ENCODE results near the gene TEAD1.

TEAD1 gene

DNA sequence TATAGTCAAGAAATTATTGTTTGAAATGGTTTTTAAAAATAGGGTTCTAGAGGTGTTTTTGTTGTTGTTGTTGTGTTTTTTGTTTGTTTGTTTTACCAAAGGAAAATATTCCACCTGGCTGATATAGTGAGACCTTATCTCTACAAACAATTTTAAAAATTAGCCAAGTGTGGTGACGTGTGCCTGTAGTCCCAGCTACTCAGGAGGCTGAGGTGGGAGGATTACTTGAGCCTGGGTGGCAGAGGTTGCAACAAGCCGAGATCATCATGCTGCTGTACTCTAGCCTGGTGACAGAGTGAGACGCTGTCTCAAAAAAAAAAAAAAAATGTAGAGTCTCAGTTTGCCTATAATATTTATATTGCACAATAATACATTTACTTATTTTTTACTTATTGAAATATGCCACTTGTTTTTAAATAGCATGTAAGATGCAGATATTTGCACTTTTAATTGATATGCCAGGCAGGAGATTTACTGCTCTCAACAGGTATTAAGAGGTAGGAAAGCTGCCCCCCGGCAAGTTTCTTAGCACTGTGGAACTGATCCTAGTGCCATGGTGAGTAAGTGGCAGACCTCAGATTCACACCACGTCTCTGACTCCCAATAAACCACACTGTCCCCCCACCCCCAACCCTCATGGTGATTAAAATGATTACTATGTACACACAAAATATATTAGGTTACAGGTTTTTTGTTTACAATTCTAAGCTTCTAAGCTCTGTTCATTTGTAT lies 157.4 kb downstream of the TEAD1 start:
- DNase-seq (ENCODE audit: low read depth in 1 of 2, low spot score in 1 of 2): no peak

DNA sequence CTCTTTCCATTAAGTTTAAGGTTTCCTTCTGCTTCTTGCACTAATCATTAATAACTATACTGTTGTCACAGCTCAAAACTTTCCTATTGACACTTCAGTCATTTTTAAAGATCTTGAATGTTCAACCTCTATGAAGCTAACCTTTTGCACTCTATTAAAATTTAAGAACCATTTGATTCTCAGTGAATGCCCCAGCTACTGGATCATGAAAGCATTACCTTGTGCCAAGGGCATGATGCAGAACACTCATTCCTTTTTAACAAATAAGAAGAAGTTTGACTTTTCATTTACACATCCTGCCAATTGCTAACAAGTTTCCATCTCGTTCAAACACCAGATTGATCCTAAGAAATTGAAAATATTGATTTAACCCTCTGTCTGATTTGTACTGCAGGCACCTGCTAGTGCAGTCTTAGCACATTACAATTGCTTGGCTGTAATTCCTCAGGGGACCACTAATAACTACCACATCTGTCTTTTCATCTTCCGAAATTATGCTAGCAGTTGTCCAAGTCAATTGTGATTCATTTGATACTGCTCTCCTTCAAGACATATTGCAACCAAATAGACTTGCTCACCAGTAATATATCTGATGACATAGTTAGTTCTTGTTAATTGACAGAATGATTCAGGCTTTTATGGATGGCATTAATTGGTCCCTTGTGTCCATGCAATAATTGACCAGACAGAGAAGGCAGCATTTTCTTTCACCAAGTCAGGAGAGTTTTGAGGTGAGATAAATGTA lies 158.4 kb downstream of the TEAD1 start:
- DNase-seq (ENCODE audit: low read depth in 1 of 2, low spot score in 1 of 2): no peak

DNA sequence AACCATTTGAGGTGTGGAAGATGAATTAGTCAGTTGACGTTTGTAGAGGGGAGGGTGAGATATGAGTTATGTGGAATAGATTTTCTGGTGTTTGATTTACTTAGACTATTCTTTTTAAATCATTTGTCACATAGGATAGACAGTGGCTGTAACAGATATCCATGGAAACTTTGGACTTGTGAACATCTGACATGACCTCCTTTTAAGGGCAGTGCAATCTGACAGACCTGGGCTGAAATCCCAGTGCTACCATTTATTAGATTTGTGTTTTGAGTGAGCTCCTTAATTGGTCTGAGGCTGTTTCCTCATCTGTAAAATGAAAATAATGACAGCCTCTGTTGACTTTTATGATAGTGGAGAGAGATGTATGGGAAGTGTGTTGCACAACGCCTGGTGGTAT lies 159.9 kb downstream of the TEAD1 start:
- DNase-seq (ENCODE audit: low read depth in 1 of 2, low spot score in 1 of 2): no peak

DNA sequence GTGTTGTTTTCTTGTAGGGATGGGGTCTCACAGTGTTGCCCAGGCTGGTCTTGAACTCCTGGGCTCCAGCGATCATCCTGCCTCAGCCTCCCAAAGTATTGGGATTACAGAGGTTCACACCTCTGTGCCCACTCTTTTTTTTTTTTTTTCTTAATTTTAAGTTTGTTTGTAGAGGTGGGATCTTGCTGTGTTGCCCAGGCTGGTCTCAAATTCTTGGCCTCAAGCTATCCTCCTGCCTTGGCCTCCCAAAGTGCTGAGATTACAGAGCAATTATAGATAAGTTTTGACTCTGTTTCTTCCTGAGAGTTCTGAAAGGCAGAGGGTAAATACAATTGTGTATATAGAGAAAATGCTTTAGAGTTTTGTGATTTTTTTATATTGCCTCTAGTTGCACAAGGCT lies 160.4 kb downstream of the TEAD1 start:
- no peak for DNase-seq (ENCODE audit: low read depth in 1 of 2, low spot score in 1 of 2)

DNA sequence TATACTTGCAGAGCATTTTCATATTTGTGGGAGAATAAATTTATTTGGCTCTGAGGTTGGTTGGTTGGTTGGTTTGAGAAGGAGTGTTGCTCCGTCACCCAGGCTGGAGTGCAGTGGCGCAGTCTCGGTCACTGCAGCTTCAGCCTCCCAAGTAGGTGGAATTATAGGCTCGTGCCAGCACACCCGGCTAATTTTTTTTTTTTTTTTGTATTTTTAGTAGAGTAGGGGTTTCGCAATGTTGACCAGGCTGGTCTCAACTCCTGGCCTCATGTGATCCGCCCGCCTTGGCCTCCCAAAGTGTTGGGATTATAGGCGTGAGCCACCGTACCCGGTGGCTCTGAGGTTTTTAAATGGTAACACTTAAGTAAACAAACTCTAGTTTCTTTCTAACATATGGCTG lies 161.1 kb downstream of the TEAD1 start:
- DNase-seq (ENCODE audit: low read depth in 1 of 2, low spot score in 1 of 2): no peak

DNA sequence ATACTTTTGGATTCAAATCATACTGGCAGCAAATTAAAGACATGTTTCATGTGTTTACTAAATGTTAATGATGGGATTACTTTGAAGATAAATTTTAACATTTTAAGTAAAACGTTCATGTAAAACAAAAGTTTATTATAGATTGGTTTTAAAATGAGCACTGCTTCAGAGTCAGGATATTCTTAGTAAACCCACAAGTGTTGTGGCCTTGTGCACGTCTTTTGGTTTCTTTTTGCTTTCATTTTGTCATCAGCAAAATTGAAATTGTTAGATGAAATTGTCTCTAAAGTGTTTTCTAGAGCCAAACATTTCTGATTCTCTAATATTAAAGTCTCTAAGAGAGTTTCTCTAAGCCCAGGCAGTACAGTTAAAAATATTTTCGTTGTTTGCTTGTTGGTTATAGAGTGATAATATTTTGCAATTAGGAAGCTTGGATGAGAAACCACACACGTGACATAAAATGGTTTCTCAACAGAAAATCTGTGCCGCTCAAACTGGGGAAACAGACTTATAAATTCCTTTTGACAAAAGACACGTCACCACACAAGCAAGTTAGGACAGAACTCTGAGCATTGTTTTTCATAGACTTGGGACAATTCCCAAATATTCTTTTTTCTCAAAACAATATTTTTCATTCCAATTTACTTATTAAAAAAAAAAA lies 164.4 kb downstream of the TEAD1 start:
- no peak for DNase-seq (ENCODE audit: low read depth in 1 of 2, low spot score in 1 of 2)

DNA sequence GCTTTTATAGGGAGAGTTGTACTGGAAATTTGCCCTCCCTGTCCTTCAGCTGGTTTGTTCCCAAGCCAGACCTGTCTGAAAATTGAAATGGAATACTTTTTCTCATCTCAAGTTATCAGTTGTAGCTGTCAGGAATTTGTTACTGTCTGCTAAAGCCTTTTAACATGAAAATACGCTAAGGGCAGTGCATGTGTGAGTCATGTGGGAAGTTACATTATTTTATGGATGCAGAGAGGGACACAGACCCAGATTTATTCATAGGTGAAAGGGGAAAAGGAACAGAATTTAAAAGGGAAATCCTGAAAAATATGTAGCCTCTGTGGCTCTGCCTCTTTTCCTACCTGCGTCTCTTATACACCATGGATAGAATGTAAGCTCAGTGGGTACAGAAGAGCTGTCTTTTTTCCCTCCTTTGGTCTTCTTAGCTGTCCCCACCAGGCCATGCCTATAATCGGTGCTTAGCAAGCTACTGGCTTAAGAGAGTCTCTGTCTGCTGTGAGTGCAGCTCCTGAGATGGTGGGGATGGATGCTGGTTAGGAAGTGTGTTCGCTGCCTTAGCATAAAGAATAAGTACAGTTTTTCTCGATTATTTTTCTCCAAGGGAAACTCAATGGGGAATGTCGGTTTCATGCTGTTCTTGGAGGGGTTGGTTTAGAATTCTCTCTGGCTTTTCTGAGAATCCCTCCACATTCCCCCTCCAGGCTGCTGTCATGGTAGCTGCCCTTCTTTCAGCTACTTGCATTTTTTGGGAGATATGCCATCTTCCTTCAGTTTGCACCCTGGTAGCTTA lies 166.8 kb downstream of the TEAD1 start:
- no peak for DNase-seq (ENCODE audit: low read depth in 1 of 2, low spot score in 1 of 2)

DNA sequence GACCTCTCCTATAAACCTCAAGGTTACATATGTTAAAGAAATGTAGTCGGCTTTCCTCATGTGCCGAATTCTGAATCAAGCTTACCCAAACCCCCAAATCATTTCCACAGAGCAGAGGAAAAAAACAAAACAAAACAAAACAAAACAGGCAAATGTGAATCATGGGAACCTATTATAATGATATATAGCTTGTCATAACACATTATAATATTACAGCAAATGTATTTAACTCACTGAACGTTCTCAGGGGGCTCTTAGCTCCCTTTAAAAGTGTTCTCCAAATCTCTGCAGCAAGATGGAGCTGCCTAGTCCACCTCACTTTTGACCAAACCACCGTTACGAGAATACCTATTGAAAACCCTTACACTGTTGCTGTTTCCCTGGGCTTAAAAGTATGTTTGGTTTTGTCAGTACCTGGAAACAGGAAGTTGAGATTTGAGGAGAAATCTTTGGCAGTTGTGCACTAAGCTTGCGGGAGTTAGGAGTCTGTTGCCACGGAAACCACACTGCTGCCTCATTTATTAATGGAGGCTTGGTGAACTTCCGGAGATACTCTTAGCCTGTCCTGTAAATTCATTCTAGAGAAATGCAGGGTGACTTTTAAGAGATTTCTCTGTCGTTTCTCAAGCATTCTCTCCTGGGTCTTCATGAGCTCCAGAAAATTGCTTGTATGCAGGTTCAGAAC lies 167.9 kb downstream of the TEAD1 start:
- DNase-seq (ENCODE audit: low read depth in 1 of 2, low spot score in 1 of 2): no peak

DNA sequence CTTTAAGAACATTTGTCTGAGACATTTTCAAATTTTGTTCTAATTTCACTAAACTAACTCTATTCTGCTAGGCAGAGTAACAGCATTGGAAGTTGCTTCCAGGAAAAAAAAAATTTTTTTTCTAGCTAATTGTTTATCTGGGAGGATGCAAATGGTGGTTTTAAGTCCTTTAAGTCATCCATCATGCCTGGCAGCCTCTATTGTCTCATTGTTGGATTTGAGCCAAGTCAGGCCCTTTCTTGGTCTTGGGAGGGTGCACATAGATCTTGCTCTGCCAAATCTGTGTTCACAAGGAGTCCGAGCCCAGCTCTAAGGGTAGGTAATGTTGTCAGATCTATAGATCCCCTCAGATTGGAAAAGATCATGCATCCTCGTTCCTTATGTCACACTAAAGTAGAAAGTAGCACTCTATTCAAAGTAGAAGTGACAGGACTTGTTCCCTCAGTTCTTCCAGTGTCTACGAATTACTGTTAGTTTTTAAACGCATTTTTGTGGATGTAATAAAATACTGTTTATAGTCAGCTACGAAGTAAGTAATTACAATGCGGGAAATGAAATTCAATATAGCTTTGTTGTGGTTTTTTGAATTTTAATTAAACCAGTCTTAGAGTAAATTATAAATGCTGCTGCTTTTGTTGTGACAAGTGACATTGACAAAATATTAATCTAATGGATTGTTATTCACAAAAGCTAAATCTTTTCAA lies 168.9 kb downstream of the TEAD1 start:
- no peak for DNase-seq (ENCODE audit: low read depth in 1 of 2, low spot score in 1 of 2)

DNA sequence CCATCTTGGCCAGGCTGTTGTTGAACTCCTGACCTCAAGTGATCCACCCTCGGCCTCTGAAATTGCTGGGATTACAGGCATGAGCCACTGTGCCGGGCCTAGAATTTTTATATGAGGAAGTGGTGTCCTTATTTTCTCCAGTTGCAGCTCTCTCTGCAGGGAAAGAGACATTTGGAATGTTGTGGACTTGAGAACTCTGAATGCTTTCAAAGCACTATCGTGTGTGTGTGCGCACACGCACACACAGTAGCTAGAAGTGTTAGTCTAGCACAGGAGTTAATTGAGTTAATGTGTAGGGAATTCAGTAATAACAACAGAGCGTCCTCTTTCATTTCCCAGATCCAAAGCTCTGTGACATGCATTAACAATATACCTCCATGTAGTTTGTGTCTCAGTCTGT lies 170.9 kb downstream of the TEAD1 start:
- no peak for DNase-seq (ENCODE audit: low read depth in 1 of 2, low spot score in 1 of 2)

DNA sequence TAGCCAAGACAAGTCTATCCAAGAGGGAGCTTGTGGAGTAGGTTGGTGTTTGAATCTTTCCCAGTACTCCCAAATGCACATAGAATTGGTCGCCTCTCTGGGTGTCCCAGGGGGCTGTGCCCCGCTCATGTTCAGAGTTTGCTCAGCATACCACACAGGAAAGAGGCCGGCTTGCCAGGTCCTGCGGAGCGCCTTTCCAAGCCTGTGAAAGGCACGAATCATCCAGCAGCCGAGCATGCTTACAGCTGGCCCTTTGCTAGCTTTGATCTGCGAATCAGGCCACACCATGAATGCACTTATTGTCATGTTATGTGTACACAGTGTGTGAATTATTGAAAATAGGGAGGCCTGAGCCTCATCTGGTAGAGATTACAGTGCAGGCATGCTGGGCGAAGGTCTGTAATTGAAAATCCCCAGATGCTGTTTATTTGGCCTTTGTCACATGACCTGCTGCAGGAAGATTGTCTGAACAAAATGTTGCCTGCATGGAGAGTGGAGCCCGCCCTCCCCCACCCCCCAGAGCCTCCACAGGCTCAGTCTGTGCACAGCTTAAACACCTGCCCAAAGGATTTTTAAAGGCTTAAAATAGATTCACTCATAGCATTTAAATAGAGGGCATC lies 171.6 kb downstream of the TEAD1 start:
- no peak for DNase-seq (ENCODE audit: low read depth in 1 of 2, low spot score in 1 of 2)

DNA sequence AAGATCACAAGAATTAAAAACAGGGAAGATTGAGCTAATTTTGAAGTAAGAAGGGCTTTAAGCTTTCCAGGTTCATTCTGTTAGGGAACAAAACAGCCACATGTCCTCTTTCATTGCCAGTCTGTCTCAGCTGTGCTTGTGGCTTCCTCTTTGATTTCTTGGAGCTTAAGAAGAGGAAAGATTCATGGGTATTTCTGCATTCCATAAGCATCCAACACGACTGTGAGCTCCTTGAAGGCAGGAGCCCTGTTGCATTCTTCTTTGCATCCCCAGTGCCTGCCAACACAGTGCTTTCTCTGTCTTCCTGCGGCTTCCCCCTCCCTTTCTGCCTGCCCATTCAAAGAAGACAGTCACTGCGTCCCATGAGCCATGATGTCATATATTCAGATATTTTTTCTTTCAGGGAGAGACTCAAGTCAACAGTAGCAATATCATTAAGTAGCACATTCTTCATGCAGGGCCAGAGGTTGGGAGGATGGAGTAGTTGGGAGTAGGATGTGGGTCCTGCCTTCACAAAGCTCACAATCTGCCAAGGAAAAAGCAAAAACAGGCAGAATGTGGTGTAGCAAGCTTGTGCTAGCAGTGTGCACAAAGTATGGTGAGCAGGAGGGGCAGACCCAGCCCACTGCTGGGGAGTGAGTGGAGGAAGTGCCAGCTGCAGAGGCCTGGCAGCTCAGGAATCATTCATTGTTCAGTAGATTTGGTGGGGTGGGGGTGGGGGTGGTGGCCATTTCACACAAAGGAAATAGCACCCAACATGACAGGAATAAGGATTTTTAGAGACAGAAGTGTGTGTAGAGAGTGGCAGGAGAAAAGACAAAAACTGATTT lies 172.8 kb downstream of the TEAD1 start:
- DNase-seq (ENCODE audit: low read depth in 1 of 2, low spot score in 1 of 2): no peak

DNA sequence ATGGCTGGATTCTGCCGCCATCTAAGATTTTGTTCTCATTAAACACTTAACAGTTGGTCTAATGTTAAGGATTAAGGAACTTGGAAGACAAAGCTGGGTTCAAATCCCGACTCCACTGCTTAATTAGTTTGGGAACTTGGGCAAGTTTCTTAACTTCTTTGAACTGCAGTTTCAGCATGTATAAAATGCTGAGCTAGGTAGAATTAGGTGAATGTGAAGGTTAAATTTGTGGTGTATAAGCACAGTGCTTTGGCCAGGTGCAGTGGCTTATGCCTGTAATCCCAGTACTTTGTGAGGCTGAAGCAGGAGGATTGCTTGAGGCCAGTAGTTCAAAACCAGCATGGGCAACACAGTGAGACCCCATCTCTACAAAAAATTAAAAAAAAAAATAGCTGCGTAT lies 174.2 kb downstream of the TEAD1 start:
- no peak for DNase-seq (ENCODE audit: low read depth in 1 of 2, low spot score in 1 of 2)

DNA sequence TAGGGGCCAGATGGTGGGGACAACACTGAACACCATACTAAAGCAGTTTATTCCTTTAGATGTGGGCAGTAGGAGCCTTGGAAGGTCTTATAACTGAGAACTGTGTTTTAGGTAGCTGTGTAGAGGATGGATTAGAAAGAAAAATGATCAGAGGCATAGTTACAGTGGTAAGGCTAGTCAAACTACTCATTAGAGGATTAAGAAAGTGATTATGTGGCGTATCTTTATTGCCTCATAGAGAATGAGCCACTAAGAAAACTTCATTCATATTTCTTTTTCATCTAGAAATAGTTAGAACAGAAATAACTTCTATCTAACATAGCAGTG lies 179.1 kb downstream of the TEAD1 start:
- no peak for DNase-seq (ENCODE audit: low read depth in 1 of 2, low spot score in 1 of 2)

DNA sequence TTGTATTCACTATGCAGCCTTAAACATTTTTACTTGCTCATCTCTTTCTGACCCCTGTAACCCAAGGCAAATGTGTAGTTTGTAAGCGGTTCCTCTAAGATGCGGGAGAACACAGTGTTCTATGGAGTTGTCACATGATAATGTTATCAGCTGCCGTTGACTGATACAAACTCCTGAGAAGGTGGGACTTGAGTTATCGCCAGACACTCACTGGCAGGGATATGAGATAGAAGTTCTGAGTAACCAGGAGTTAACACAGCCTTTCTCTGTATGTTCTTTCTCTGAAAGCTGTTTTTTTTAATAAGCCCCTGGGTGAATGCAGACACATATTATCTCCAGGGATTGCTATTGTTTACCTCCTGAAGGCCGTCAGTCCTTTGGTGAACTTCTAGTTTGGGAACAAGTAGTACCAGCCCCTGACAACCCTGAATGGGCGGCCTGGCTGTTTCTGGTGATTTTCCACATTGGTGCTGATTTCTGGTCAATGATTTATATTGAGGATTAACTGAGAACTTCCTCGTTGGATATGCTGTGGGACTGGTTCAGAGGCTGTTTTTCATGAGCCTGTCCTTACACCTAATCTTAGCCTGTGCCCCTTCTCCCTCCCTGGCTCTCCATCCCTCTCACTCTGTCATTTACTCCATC lies 179.6 kb downstream of the TEAD1 start:
- DNase-seq (ENCODE audit: low read depth in 1 of 2, low spot score in 1 of 2): no peak

DNA sequence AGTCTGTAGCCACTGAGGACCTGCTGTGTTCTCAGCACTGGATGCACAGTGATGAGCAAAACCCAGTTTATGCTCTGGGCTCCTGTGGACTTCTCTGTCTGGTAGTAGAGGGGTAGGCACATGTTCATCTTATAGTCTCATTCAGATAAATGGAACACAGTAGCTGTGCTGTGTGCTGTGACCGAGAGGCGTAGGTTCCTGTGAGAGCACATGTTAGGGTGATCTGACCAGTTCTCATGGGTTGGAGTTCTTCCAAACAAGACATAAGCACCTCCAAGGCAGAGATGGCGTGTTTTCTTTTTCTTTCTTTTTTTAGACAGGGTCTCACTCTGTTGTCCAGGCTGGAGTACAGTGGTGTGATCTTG lies 180.1 kb downstream of the TEAD1 start:
- no peak for DNase-seq (ENCODE audit: low read depth in 1 of 2, low spot score in 1 of 2)

DNA sequence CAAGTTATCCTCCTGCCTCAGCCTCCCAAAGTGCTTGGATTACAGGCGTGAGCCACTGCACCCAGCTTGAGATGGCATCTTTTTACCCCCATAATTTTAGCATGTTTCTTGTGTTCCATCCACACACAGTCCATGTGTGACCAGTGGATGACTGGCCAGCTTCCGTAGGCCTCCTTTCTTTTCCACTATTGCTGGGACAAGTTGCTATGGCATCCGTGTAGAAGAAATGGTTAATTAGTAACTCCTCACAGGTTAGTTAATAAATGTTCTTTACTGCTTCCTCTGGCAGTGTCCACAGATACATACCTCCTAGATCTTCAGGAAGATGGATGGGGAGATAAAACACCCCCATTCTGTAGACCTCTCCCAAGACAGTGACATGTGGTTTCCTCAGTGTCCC lies 180.6 kb downstream of the TEAD1 start:
- no peak for DNase-seq (ENCODE audit: low read depth in 1 of 2, low spot score in 1 of 2)

DNA sequence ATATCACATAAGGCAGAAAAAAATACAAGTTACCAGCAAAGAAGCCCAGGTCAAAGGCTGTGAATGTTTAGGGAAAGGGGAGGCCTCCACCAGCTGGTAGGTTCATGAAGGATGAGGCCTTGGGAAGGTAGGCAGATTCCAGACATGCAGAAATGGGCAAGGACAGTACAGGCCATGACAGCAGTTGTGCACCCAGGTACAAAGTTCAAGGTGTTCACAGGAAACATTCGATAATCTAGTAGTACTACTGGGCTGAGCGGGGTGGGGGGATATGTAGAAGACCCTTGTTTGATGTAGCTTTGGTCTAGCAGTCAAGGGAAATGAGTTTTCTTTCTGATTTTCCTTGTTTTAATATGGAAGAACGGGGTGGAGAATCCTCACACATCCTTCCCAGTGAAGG lies 182.1 kb downstream of the TEAD1 start:
- DNase-seq (ENCODE audit: low read depth in 1 of 2, low spot score in 1 of 2): no peak

DNA sequence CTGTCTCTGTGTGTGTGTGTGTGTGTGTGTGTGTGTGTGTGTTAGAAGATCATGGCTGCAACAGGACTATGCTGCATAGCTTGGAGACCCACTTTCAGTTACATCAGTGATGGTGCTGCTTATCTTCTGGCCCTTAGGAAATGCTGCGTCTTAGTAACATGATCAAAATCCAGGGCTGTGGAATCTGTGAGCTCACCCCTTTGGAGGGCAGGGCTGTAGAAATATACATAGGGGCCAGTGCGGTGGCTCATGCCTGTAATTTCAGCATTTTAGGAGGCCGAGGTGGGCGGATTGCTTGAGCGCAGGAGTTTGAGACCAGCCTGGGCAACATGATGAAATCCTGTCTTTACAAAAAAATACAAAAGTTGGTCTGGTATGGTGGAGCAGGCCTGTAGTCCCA lies 183.4 kb downstream of the TEAD1 start:
- DNase-seq (ENCODE audit: low read depth in 1 of 2, low spot score in 1 of 2): no peak
